ENCODE results near the gene IAPP. TPM values are rescaled to one million over a fixed set of nuclear protein-coding genes. Genes with fewer than 3 reads are reported as not detected.

IAPP gene
- total and polyA plus RNA-seq, 9 of the 15 experiments (the other 6 are each of a cell fraction or from before 2014, with no cell fraction given), result not detected

DNA sequence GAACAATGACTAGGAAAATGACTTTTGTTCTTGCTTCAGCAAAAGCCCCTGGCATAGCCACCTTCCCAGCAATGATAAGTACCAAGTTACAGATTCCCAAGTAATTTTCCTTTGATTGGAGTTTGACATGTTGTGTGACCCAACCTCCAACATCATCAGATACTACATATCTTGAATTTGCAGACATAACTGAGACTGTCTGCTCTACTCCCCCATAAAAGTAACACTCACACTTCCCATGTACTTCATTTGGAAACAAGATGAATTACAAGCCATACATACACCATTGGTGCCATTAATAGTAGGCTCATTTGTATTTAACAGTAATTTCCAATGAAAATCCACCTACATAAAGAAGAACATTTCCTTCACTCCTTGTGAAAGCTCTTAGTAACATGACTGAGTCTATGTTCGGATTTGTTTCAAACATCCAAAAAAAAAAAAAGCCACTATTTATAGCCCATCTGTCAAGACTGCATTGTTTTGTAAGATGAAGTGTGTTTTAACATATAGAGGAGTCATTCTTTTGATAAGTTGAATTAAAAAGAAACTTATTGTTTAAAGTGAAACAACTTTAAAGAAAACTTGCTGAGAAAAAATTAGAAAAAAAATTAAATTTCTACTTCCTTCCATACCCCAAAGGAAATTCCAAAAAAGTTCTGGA lies 26.0 kb upstream of the IAPP start (continued):
- TF ChIP-seq RBM15 (IDR thresholded peaks at IDR 0.05; ENCODE audit: insufficient read depth, low read length) (no peak), THRB (CRISPR knock-in tag; conservative IDR thresholded peaks at IDR 0.05) (no peak), MAFG (tag; conservative IDR thresholded peaks at IDR 0.05) (no peak), RBBP5 (IDR thresholded peaks at IDR 0.05; ENCODE audit: borderline replicate concordance, insufficient read depth, low read length, poor library complexity, severe bottlenecking) (no peak), HNRNPK (IDR thresholded peaks at IDR 0.05; ENCODE audit: low read depth, low read length, poor library complexity, severe bottlenecking) (no peak), TCF3 (CRISPR knock-in tag; IDR thresholded peaks at IDR 0.05) (peak; percentile 72), ZBTB5 (IDR thresholded peaks at IDR 0.05) (no peak), KLF13 (tag; IDR thresholded peaks at IDR 0.05; ENCODE audit: borderline replicate concordance, low read depth) (no peak), HDAC2 (IDR thresholded peaks at IDR 0.05) (no peak), MCM7 (IDR thresholded peaks at IDR 0.05) (no peak), ZNF347 (CRISPR knock-in tag; IDR thresholded peaks at IDR 0.05; ENCODE audit: low read depth) (no peak), HNRNPLL (IDR thresholded peaks at IDR 0.05; ENCODE audit: low read depth, low read length, poor library complexity, severe bottlenecking) (no peak)
- TF ChIP-seq, protein P1, sequence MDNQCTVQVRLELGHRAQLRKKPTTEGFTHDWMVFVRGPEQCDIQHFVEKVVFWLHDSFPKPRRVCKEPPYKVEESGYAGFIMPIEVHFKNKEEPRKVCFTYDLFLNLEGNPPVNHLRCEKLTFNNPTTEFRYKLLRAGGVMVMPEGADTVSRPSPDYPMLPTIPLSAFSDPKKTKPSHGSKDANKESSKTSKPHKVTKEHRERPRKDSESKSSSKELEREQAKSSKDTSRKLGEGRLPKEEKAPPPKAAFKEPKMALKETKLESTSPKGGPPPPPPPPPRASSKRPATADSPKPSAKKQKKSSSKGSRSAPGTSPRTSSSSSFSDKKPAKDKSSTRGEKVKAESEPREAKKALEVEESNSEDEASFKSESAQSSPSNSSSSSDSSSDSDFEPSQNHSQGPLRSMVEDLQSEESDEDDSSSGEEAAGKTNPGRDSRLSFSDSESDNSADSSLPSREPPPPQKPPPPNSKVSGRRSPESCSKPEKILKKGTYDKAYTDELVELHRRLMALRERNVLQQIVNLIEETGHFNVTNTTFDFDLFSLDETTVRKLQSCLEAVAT (IDR thresholded peaks at IDR 0.05), result no peak
- TF ChIP-seq, protein P2, sequence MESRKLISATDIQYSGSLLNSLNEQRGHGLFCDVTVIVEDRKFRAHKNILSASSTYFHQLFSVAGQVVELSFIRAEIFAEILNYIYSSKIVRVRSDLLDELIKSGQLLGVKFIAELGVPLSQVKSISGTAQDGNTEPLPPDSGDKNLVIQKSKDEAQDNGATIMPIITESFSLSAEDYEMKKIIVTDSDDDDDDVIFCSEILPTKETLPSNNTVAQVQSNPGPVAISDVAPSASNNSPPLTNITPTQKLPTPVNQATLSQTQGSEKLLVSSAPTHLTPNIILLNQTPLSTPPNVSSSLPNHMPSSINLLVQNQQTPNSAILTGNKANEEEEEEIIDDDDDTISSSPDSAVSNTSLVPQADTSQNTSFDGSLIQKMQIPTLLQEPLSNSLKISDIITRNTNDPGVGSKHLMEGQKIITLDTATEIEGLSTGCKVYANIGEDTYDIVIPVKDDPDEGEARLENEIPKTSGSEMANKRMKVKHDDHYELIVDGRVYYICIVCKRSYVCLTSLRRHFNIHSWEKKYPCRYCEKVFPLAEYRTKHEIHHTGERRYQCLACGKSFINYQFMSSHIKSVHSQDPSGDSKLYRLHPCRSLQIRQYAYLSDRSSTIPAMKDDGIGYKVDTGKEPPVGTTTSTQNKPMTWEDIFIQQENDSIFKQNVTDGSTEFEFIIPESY (CRISPR knock-in tag; IDR thresholded peaks at IDR 0.05), result no peak
- TF ChIP-seq, protein P3, sequence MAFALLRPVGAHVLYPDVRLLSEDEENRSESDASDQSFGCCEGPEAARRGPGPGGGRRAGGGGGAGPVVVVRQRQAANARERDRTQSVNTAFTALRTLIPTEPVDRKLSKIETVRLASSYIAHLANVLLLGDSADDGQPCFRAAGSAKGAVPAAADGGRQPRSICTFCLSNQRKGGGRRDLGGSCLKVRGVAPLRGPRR (CRISPR knock-in tag; IDR thresholded peaks at IDR 0.05), result no peak
- TF ChIP-seq, protein P4, sequence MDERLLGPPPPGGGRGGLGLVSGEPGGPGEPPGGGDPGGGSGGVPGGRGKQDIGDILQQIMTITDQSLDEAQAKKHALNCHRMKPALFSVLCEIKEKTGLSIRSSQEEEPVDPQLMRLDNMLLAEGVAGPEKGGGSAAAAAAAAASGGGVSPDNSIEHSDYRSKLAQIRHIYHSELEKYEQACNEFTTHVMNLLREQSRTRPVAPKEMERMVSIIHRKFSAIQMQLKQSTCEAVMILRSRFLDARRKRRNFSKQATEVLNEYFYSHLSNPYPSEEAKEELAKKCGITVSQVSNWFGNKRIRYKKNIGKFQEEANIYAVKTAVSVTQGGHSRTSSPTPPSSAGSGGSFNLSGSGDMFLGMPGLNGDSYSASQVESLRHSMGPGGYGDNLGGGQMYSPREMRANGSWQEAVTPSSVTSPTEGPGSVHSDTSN (CRISPR knock-in tag; IDR thresholded peaks at IDR 0.05; ENCODE audit: low read depth), result no peak
- TF ChIP-seq, protein P4 (tag; conservative IDR thresholded peaks at IDR 0.05; ENCODE audit: low read depth), result no peak
